HCT116 (cell line): ENCODE results near the gene NOXA1. TPM values are rescaled to one million over a fixed set of nuclear protein-coding genes. Genes with fewer than 3 reads are reported as not detected.

Experiments
- ATAC-seq: fragments of 200-7000 bp; cut with Tn5 transposase; 2 replicates; pipeline ENCODE4 v1.9.1; 2020; ENCODE audit warnings: mild to moderate bottlenecking, moderate library complexity
- BruUV-seq: library from RNA; stranded (reverse); fragments of 400-500 nt; replicated peaks from 2 replicates; lab custom pipeline; 2021; lab: Mats Ljungman, UMichigan
- CTCF ChIA-PET: fragments of 300-600 bp; sonication (Branson Sonifier 250); formaldehyde crosslinking; loops from one replicate; lab custom pipeline; 2021; ENCODE audit warnings: antibody characterized with exemption; lab: Charles Lee
- POLR2A ChIA-PET: fragments of 300-600, 350-600 bp; sonication (Branson Sonifier 250); formaldehyde crosslinking; loops from one replicate; lab custom pipeline; 2021; ENCODE audit warnings: antibody characterized with exemption; lab: Charles Lee
- RAD21 ChIA-PET, 2 experiments: fragments of 300-600 bp; sonication (Branson Sonifier 250); formaldehyde crosslinking; loops; one replicate each; lab custom pipeline; 2023; ENCODE audit warnings: low total read pairs in 2 of 2; ENCODE audit not compliant: uncharacterized antibody in 2 of 2, unreplicated experiment in 2 of 2, low non-redundant PET in 1 of 2; lab: Charles Lee
- DNase-seq: peaks from one replicate; pipeline ENCODE4 v3.0.0-alpha.2; 2010; ENCODE audit warnings: low read depth, low spot score
- H2AFZ ChIP-seq: fragments of 200-600 bp; shearing (Covaris generic), sonication (generic); 2 replicates; pipeline ENCODE4 v1.6.1; 2017; ENCODE audit warnings: low read depth, mixed run types, mixed read lengths, antibody characterized with exemption, low read length; ENCODE audit not compliant: poor library complexity, severe bottlenecking
- H3K27ac ChIP-seq: 2 replicates; pipeline ENCODE4 v1.5.1; 2012; ENCODE audit warnings: low read depth, low read length
- H3K27me3 ChIP-seq: fragments of 200-600 bp; sonication (generic); 2 replicates; pipeline ENCODE4 v1.6.1; 2016; ENCODE audit warnings: mixed run types, low read length, mixed read lengths; ENCODE audit not compliant: insufficient read depth
- H3K36me3 ChIP-seq, 2 experiments: fragments of 200-500 bp in 1 of 2; fragments of 200-600 bp in 1 of 2; sonication (Bioruptor generic) in 1 of 2; sonication (generic) in 1 of 2; 2 replicates each; pipeline versions ENCODE4 v1.5.1 to v1.6.1; 2014 to 2016; ENCODE audit warnings: low read length in 2 of 2, inconsistent platforms in 1 of 2, mixed read lengths in 1 of 2, mixed run types in 1 of 2; ENCODE audit not compliant: insufficient read depth in 2 of 2, control insufficient read depth in 1 of 2
- H3K4me1 ChIP-seq, 2 experiments: fragments of 200-600 bp in 1 of 2; sonication (generic) in 1 of 2; 2 replicates each; pipeline versions ENCODE4 v1.5.1 to v1.6.1; 2012 to 2017; ENCODE audit warnings: low read length in 2 of 2, inconsistent platforms in 1 of 2, mild to moderate bottlenecking in 1 of 2, mixed read lengths in 1 of 2, mixed run types in 1 of 2, moderate library complexity in 1 of 2; ENCODE audit not compliant: insufficient read depth in 2 of 2, control insufficient read depth in 1 of 2
- H3K4me2 ChIP-seq: fragments of 200-600 bp; sonication (generic); 2 replicates; pipeline ENCODE4 v1.6.1; 2017; ENCODE audit warnings: mixed run types, low read length, mixed read lengths
- H3K4me3 ChIP-seq, 2 experiments: fragments of 200-600 bp in 1 of 2; sonication (generic) in 1 of 2; replicated peaks in 1 of 2; 2 replicates each; pipeline ENCODE4 v1.5.1; 2011 to 2016; ENCODE audit warnings: low read length in 2 of 2, control low read depth in 1 of 2, low read depth in 1 of 2, mild to moderate bottlenecking in 1 of 2, mixed read lengths in 1 of 2, mixed run types in 1 of 2
- H3K79me2 ChIP-seq: fragments of 200-600 bp; sonication (generic); 2 replicates; pipeline ENCODE4 v1.6.1; 2017; ENCODE audit warnings: mild to moderate bottlenecking, mixed run types, low read length, moderate library complexity, mixed read lengths; ENCODE audit not compliant: insufficient read depth
- H3K9ac ChIP-seq: fragments of 200-600 bp; sonication (generic); 2 replicates; pipeline ENCODE4 v1.6.1; 2016; ENCODE audit warnings: low read length, mixed read lengths
- H3K9me2 ChIP-seq: fragments of 200-600 bp; sonication (generic), shearing (Covaris generic); 2 replicates; pipeline ENCODE4 v1.6.1; 2017; ENCODE audit warnings: mixed run types, mild to moderate bottlenecking, moderate library complexity; ENCODE audit not compliant: insufficient read depth
- H3K9me3 ChIP-seq, 2 experiments: fragments of 200-500 bp in 1 of 2; fragments of 200-600 bp in 1 of 2; sonication (Bioruptor generic) in 1 of 2; sonication (generic) in 1 of 2; 2 replicates each; pipeline ENCODE4 v1.6.1; 2014 to 2017; ENCODE audit warnings: low read length in 2 of 2, mixed read lengths in 2 of 2, inconsistent platforms in 1 of 2, low read depth in 1 of 2, mild to moderate bottlenecking in 1 of 2, mixed run types in 1 of 2, moderate library complexity in 1 of 2; ENCODE audit not compliant: control insufficient read depth in 1 of 2, insufficient read depth in 1 of 2
- H4K20me1 ChIP-seq: fragments of 200-600 bp; sonication (generic), shearing (Covaris generic); 2 replicates; pipeline ENCODE4 v1.6.1; 2017; ENCODE audit warnings: mixed run types, mild to moderate bottlenecking, moderate library complexity; ENCODE audit not compliant: insufficient read depth
- EGR1 ChIP-seq: IDR thresholded peaks from 2 replicates; pipeline ENCODE4 v1.6.1; 2012; ENCODE audit warnings: low read depth
- ELF1 ChIP-seq: IDR thresholded peaks from 2 replicates; pipeline ENCODE4 v1.6.1; 2012; ENCODE audit warnings: low read depth, borderline replicate concordance
- RAD21 ChIP-seq: IDR thresholded peaks from 2 replicates; pipeline ENCODE4 v1.6.1; 2012; ENCODE audit warnings: low read depth, mild to moderate bottlenecking
- SIN3A ChIP-seq: IDR thresholded peaks from 2 replicates; pipeline ENCODE4 v1.6.1; 2012; ENCODE audit warnings: low read depth
- SRF ChIP-seq: IDR thresholded peaks from 2 replicates; pipeline ENCODE4 v1.6.1; 2012; ENCODE audit warnings: low read depth
- ZFX ChIP-seq: fragments of 450-650 bp; IDR thresholded peaks from 2 replicates; pipeline ENCODE4 v1.6.1; 2017
- intact Hi-C: fragments of 100-400 bp; cut with micrococcal nuclease; formaldehyde crosslinking; loops from 2 replicates; pipeline ENCODE4 v1.10.0; 2022
- total RNA-seq: library from RNA; stranded (reverse); gene quantifications from one replicate; pipeline ENCODE4 v1.2.1, GENCODE V29; 2021; ENCODE audit not compliant: unreplicated experiment
- TF ChIP-seq, protein P1 (sequence below), 3 experiments: fragments of 200-600 bp in 1 of 3; sonication (generic) in 1 of 3; IDR thresholded peaks in 2 of 3; conservative IDR thresholded peaks in 1 of 3; 2 replicates each; pipeline ENCODE4 v1.5.1; 2012 to 2017; ENCODE audit warnings: low read depth in 2 of 3, low read length in 2 of 3, antibody characterized with exemption in 1 of 3, borderline replicate concordance in 1 of 3, control low read depth in 1 of 3, mild to moderate bottlenecking in 1 of 3, mixed read lengths in 1 of 3, mixed run types in 1 of 3, moderate library complexity in 1 of 3; ENCODE audit not compliant: insufficient read depth in 1 of 3

NOXA1 gene
- total RNA-seq, 1 experiment from 2014 or later, result 13.2 TPM

DNA sequence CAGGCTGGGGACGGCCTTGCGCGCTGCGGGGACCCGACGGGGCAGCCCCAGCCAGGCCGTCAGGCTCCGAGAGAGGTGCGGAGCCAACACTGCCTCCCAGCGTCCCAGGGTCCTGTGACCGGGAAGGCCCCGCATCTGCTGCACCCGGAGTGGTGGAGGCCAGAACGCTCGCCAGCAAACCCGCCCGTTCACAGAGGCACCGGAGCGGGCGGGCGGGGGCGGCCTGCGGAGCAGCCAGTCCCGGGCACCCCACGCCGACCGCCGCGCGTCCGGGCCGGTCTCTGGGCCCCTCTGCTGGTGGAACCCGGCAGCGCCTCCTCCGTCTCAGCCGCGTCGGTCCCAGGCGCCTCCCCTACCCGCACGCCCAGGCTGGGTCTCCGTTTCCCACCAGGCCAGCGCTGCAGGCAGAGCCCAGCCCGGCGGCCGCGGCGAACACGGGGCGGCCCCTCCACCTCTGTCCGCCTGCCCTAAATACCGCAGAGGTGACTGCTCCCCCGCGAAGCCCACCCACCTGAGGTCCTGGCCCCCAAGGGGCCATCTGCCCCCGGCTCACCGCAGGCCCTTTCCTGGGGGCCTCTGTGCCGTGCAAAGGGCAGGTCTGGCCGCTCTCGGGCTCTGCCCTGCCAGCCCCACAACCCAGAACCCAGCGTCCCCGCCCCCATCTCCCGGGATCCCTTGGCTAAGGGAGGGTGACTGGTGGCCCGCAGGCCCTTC lies 16.2 kb upstream of the NOXA1 start:
- no peak overlapping the region for H2AFZ ChIP-seq
- H4K20me1 ChIP-seq, result no peaks in the 10 kb centered on the region
- RAD21 ChIA-PET, result no interaction called here
- H3K4me1 ChIP-seq, result peaks cover 26 to 50% of the 10 kb centered on the region in 2 experiments
- no TSS peak for BruUV-seq
- peak overlapping the region; percentile 26 to 51 for H3K4me3 ChIP-seq
- intact Hi-C loops, result loop anchor here (2.0 kb wide), 2 partner anchors 106 to 120 kb away; no protein-coding TSS in a partner anchor
- TF ChIP-seq EGR1, result no peak
- no peak for TF ChIP-seq SIN3A
- no peak for TF ChIP-seq ELF1
- TF ChIP-seq, protein P1, sequence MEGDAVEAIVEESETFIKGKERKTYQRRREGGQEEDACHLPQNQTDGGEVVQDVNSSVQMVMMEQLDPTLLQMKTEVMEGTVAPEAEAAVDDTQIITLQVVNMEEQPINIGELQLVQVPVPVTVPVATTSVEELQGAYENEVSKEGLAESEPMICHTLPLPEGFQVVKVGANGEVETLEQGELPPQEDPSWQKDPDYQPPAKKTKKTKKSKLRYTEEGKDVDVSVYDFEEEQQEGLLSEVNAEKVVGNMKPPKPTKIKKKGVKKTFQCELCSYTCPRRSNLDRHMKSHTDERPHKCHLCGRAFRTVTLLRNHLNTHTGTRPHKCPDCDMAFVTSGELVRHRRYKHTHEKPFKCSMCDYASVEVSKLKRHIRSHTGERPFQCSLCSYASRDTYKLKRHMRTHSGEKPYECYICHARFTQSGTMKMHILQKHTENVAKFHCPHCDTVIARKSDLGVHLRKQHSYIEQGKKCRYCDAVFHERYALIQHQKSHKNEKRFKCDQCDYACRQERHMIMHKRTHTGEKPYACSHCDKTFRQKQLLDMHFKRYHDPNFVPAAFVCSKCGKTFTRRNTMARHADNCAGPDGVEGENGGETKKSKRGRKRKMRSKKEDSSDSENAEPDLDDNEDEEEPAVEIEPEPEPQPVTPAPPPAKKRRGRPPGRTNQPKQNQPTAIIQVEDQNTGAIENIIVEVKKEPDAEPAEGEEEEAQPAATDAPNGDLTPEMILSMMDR (IDR thresholded peaks at IDR 0.05 in 2 of 3, conservative IDR thresholded peaks at IDR 0.05 in 1 of 3; ENCODE audit: borderline replicate concordance in 1 of 3, insufficient read depth in 1 of 3, low read depth in 2 of 3, low read length in 2 of 3), result peak in 2 of 3 experiments; percentile 58 to 81; a peak in 4 of 6 replicates
- TF ChIP-seq SRF, result no peak
- no peak for TF ChIP-seq RAD21
- TF ChIP-seq ZFX, result peak; percentile 59; the same call in 1 of the 2 replicates
- no peaks in the 10 kb centered on the region for H3K27me3 ChIP-seq
- DNase-seq, result no peak
- CTCF ChIA-PET, result interaction anchor here (1.0 kb wide), 1 partner anchor 17 kb away, joined by 3 read pairs; no protein-coding TSS in a partner anchor
- peak; percentile 79 for ATAC-seq
- H3K79me2 ChIP-seq, result peaks cover 7% of the 10 kb centered on the region; the same call in 1 of the 2 replicates
- H3K27ac ChIP-seq, result no peak overlapping the region; the same call in 1 of the 2 replicates
- POLR2A ChIA-PET, result no interaction called here
- peak overlapping the region; percentile 60 for H3K9ac ChIP-seq
- H3K9me2 ChIP-seq, result no peaks in the 10 kb centered on the region
- H3K36me3 ChIP-seq, result no peaks in the 10 kb centered on the region
- H3K4me2 ChIP-seq, result peak overlapping the region; percentile 82
- H3K9me3 ChIP-seq, result no peaks in the 10 kb centered on the region
